Stomach (tissue), 9 donors: Measurements from ENCODE around the gene STIP1. TPM values are rescaled to one million over a fixed set of nuclear protein-coding genes. Genes with fewer than 3 reads are reported as not detected.

Source experiments
- DNase-seq, 2 donors: peaks; one replicate each; pipeline versions ENCODE4 v3.0.0 to v3.0.0-alpha.2; 2013 to 2019
- H3K27ac ChIP-seq, 5 donors: fragments of 200-600 bp in 4 of 5; sonication (generic) in 4 of 5; one replicate each; pipeline ENCODE4 v1.5.1; 2013 to 2019; ENCODE audit warnings: mild to moderate bottlenecking in 1 of 5, moderate library complexity in 1 of 5
- H3K27me3 ChIP-seq, 3 donors: fragments of 200-600 bp; sonication (generic); one replicate each; pipeline ENCODE4 v1.5.1; 2017 to 2019; ENCODE audit warnings: mixed run types in 1 of 3
- H3K36me3 ChIP-seq, 4 donors: fragments of 200-600 bp; sonication (generic); 1 replicate in 3 of 4; 2 replicates in 1 of 4; pipeline ENCODE4 v1.5.1; 2016 to 2019
- H3K4me1 ChIP-seq, 4 donors: fragments of 200-600 bp; sonication (generic); one replicate each; pipeline ENCODE4 v1.5.1; 2016 to 2019
- H3K4me3 ChIP-seq, 4 donors: fragments of 200-600 bp; sonication (generic) in 3 of 4; one replicate each; pipeline ENCODE4 v1.5.1; 2016 to 2019; ENCODE audit warnings: mild to moderate bottlenecking in 1 of 4
- H3K9me3 ChIP-seq, 4 donors: fragments of 200-600 bp; sonication (generic); one replicate each; pipeline ENCODE4 v1.5.1; 2016 to 2019
- EP300 ChIP-seq: sonication (generic); formaldehyde crosslinking; IDR thresholded peaks from one replicate; pipeline ENCODE4 v1.6.1; 2017; ENCODE audit warnings: antibody characterized with exemption
- POLR2A ChIP-seq, 4 donors: fragments of 450-650 bp; IDR thresholded peaks; one replicate each; pipeline ENCODE4 v1.6.1; 2016; ENCODE audit warnings: antibody characterized with exemption in 4 of 4, control low read depth in 2 of 4, mild to moderate bottlenecking in 1 of 4, moderate library complexity in 1 of 4
- POLR2AphosphoS5 ChIP-seq, 3 donors: sonication (generic); formaldehyde crosslinking; IDR thresholded peaks; one replicate each; pipeline ENCODE4 v1.6.1; 2016; ENCODE audit warnings: antibody characterized with exemption in 3 of 3
- WGBS, 5 donors: extraction: QIAGEN DNeasy Blood & Tissue Kit in 3 of 5; methylation state at CpG; one replicate each; pipeline versions ENCODE4 v1.1.5 to v1.1.7; 2013 to 2018; 5-methylcytosine and 5-hydroxymethylcytosine counted together
- intact Hi-C: fragments of 100-400 bp; cut with DNase I; formaldehyde crosslinking; loops from one replicate; pipeline ENCODE4 v1.15.1; 2023; ENCODE audit warnings: low total_unique reads
- polyA plus RNA-seq, 3 donors: library from polyadenylated mRNA; stranded (reverse); fragments of 200-250 nt; gene quantifications; one replicate each; pipeline ENCODE4 v1.2.3, GENCODE V29; 2013
- total RNA-seq, 5 donors: library from RNA; depleted of rRNA; stranded (reverse); fragments of >200 nt; gene quantifications; one replicate each; pipeline versions ENCODE4 v1.1.0 to v1.2.3, GENCODE V29; 2014 to 2016
- TF ChIP-seq, protein P1 (sequence below), 7 experiments: fragments of 450-650 bp in 4 of 7; fragments of 200-600 bp in 3 of 7; sonication (generic) in 3 of 7; IDR thresholded peaks; one replicate each; pipeline ENCODE4 v1.5.1; 2016 to 2019; ENCODE audit warnings: antibody characterized with exemption in 7 of 7, control low read depth in 2 of 7, mild to moderate bottlenecking in 1 of 7
- donor health status: healthy with polysubstance abuse.
- donor health status: Bipolar disorder and iron deficiency.
- donor health status: healthy.

The STIP1 gene
- total and polyA plus RNA-seq, 8 donors = 27.4 to 259 (median 54.7) TPM

DNA sequence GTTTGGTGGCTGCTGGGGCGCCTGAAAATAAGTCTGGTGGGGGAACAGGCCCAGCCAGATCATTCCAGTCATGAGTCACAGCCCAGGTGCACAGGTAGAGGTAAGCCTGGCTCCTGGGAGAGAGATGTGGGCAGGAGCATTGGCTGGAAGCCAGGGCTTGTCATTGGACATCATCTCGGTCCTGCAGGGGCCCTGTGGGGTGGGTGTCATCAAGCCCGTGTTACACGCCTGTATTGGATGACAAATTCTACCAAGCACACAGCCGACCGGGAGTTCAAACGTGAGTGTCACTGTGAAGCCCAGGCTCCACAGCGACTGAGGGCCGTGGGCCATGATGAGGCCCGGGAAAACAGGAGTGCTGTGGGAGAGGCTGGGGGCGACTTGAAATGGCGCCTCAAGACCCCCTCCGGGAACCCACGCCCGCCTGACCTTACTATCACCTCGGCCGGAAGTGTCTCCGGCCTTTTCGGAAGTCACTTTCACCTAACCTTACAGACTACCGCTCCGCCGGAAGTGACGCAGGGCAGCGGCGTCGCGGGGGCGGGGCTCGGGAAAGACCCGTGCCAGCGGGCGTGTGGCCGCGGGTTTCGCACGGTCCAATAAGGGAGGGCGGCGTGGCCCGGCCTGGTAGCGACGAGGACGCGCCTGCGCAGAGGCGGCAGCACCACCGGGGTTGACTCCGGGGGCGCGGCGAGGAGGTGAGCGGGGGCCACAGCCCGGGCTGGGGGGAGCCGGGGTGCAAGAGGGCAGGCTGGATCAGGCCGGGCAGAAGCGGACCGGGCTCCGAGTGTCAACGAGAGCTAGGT is 54.7 kb downstream of the STIP1 start, which contains the start of gene FKBP2:
TSS of gene FKBP2 (plus strand) at position 661 of the 806 bp plus-strand sequence. CDS start 1,293 bp downstream, outside the sequence.
- Histone ChIP-seq H3K9me3 (no peaks in the 10 kb centered on the region), H3K27ac (peak within 1 kb of the TSS; percentile 94 to 100 (median 99)), H3K27me3 (no peaks in the 10 kb centered on the region), H3K36me3 (peaks cover 30 to 48% (median 36%) of the 10 kb centered on the region in 4 donors), H3K4me1 (peaks cover 55 to 89% (median 84%) of the 10 kb centered on the region in 4 donors), H3K4me3 (peak within 1 kb of the TSS; percentile 83 to 96 (median 90))
- intact Hi-C loops = no loop called here
- TF ChIP-seq POLR2A (IDR thresholded peaks at IDR 0.05) (peak in 2 of 4 donors; percentile 45 to 64), EP300 (peak; percentile 19), POLR2AphosphoS5 (IDR thresholded peaks at IDR 0.05) (peak; percentile 96 to 98 (median 98))
- TF ChIP-seq, protein P1, sequence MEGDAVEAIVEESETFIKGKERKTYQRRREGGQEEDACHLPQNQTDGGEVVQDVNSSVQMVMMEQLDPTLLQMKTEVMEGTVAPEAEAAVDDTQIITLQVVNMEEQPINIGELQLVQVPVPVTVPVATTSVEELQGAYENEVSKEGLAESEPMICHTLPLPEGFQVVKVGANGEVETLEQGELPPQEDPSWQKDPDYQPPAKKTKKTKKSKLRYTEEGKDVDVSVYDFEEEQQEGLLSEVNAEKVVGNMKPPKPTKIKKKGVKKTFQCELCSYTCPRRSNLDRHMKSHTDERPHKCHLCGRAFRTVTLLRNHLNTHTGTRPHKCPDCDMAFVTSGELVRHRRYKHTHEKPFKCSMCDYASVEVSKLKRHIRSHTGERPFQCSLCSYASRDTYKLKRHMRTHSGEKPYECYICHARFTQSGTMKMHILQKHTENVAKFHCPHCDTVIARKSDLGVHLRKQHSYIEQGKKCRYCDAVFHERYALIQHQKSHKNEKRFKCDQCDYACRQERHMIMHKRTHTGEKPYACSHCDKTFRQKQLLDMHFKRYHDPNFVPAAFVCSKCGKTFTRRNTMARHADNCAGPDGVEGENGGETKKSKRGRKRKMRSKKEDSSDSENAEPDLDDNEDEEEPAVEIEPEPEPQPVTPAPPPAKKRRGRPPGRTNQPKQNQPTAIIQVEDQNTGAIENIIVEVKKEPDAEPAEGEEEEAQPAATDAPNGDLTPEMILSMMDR (IDR thresholded peaks at IDR 0.05) = peak in 1 of 7 experiments; percentile 21
- DNase-seq = peak; percentile 98 to 99
- 1 to 3% (median 1%) methylated on average over 22 to 58 of the region's 58 CpGs for WGBS, 5 donors

DNA sequence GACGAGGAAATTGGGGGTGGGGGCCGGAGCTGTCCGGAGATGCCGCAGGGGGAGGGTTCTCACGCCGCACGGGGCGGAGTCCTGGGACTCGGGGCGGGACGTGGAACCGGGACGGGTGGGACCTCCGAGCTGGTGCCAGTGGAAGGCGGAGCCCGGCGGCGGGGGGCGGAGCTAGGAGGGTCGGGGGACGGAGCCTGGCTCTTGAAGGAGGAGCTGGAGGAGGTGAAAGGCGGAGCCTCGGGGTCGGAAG is 55.2 kb downstream of the STIP1 start:
- H3K36me3 ChIP-seq = peaks cover 30 to 48% (median 36%) of the 10 kb centered on the region in 4 donors
- no peaks in the 10 kb centered on the region for H3K9me3 ChIP-seq
- DNase-seq = peak; percentile 100
- TF ChIP-seq POLR2AphosphoS5 (IDR thresholded peaks at IDR 0.05) (no peak), EP300 (no peak), POLR2A (IDR thresholded peaks at IDR 0.05) (no peak)
- TF ChIP-seq, protein P1 (IDR thresholded peaks at IDR 0.05) = no peak
- H3K27ac ChIP-seq = peak overlapping the region; percentile 94 to 100 (median 99)
- intact Hi-C loops = no loop called here
- peaks cover 55 to 89% (median 84%) of the 10 kb centered on the region in 4 donors for H3K4me1 ChIP-seq
- H3K27me3 ChIP-seq = no peaks in the 10 kb centered on the region
- WGBS, 5 donors = 0 to 3% (median 1%) methylated on average over 4 to 24 of the region's 24 CpGs
- peak overlapping the region; percentile 83 to 96 (median 90) for H3K4me3 ChIP-seq

DNA sequence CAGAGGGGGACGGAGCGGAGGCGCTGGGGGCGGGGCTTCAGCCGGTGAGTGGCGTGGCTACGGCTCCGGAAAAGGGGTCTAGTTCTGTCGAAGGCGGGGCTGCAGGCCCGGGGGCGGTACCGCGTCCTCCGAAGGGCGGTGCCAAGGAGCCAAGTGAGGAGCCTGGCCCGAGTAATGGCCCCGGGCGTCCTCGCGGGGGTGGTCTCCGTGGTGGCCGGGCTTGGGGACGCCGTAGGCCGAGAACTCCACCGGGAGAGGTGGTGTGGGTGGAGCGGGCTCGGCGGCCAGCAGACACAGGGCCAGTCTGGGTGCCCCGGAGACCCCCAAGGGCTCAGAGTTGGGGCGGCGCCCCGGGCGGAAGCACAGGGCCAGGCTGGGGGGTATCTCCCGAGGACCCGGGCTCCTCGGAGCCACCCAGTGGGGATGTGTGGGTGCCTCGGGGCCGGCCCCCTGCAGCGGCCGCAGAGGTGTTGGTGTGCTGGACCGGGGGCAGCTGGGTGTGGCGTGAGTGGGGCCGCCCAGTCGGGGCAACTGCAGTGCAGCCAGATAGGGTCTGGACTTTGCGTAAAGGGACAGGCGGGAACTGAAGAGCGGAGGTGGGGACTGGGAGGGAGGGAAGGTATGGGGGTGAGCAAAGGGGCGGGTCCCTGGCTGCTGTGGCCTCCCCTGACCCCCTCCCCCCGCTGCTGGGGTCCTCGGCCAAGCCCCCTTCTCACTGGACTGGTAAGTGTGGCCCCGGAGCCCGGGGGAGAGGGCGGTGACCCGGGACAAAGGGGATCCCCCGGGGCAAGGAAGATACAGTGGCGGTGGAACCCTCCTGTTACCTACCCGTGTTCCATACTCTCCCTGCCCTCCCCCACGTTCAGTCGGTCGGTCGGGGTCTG is 55.8 kb downstream of the STIP1 start:
- Histone ChIP-seq H3K9me3 (no peaks in the 10 kb centered on the region), H3K36me3 (peaks cover 30 to 45% (median 36%) of the 10 kb centered on the region in 4 donors), H3K27me3 (no peaks in the 10 kb centered on the region), H3K27ac (peak overlapping the region; percentile 94 to 100 (median 99)), H3K4me1 (peaks cover 55 to 84% (median 79%) of the 10 kb centered on the region in 4 donors), H3K4me3 (peak overlapping the region; percentile 83 to 96 (median 90))
- 0 to 1% (median 0%) methylated on average over 36 to 63 of the region's 63 CpGs for WGBS, 5 donors
- peak in 1 of 2 donors; percentile 83 for DNase-seq
- TF ChIP-seq EP300 (no peak), POLR2AphosphoS5 (IDR thresholded peaks at IDR 0.05) (peak in 2 of 3 donors; percentile 58 to 80)
- intact Hi-C loops = no loop called here

DNA sequence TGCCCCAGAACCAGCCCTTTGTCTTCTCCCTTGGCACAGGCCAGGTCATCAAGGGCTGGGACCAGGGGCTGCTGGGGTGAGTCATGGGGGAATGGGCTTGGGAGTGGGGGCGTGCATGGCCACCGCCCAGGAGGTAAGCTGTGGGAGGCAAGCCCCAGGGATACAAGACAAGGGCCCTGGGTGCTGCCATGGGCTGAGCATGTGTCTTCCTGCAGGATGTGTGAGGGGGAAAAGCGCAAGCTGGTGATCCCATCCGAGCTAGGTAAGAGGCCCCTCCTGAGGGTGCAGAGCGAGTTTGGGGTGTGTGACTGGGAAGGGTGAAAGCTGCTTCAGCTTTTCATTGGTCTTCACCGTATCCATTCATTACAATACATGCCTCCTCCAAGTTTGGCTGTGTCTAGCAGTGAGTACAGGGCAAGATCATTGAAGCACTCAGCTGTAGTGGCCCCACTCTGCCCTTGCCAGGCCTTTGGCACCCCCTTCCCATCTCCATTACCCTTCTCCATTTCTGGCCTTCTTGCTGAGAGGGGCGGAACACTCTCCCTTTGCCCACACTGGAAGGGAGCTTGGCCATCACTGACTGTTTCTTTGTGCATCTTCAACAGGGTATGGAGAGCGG is 57.4 kb downstream of the STIP1 start:
- no peaks in the 10 kb centered on the region for H3K27me3 ChIP-seq
- H3K36me3 ChIP-seq = peaks cover 20 to 29% (median 23%) of the 10 kb centered on the region in 4 donors
- intact Hi-C loops = no loop called here

More for the DNA sequence above, 57.4 kb downstream of the STIP1 start:
- H3K4me1 ChIP-seq = peaks cover 47 to 82% (median 76%) of the 10 kb centered on the region in 4 donors
- no peaks in the 10 kb centered on the region for H3K9me3 ChIP-seq
- no peak for TF ChIP-seq POLR2AphosphoS5 (IDR thresholded peaks at IDR 0.05)
- no peak for TF ChIP-seq EP300
- TF ChIP-seq, protein P1 (IDR thresholded peaks at IDR 0.05) = no peak
- TF ChIP-seq POLR2A (IDR thresholded peaks at IDR 0.05) = no peak
- peak overlapping the region in 1 of 4 donors; percentile 83 for H3K4me3 ChIP-seq
- DNase-seq = no peak
- 75 to 82% (median 81%) methylated on average over 5 to 8 of the region's 8 CpGs for WGBS, 5 donors
- peak overlapping the region in 4 of 5 donors; percentile 94 to 100 (median 100) for H3K27ac ChIP-seq
